ENCODE measurements around the gene PAIP2.
"Not testable (repeated sequence)": the region's sequence is repeated elsewhere in the genome, so short reads cannot be mapped to it uniquely, and the experiment has no call there.

Gene PAIP2

GRCh38 chr5:139315056-139315615 is 26.5 kb upstream of the PAIP2 start:
- DNase-seq, result no peak

GRCh38 chr5:139335811-139336210 is 5.8 kb upstream of the PAIP2 start:
- DNase-seq, result no peak

GRCh38 chr5:139340051-139340450 is 1.6 kb upstream of the PAIP2 start:
- DNase-seq, result no peak

GRCh38 chr5:139341187-139341688 is 416 bp upstream of the PAIP2 start:
- no peak for DNase-seq

- no peak for DNase-seq
Observed at GRCh38 chr5:139342423-139342723, 719 bp downstream of the PAIP2 start.

GRCh38 chr5:139343476-139343875 is 1.8 kb downstream of the PAIP2 start:
- DNase-seq, result no peak

- DNase-seq, result no peak
Observed at GRCh38 chr5:139344177-139344576, 2.5 kb downstream of the PAIP2 start.

- DNase-seq, result not testable (repeated sequence)
Observed at GRCh38 chr5:139345442-139345841, 3.8 kb downstream of the PAIP2 start.

- not testable (repeated sequence) for DNase-seq
Observed at GRCh38 chr5:139347863-139348262, 6.2 kb downstream of the PAIP2 start.

GRCh38 chr5:139354186-139354585 is 12.5 kb downstream of the PAIP2 start:
- DNase-seq, result no peak

- DNase-seq, result not testable (repeated sequence)
Observed at GRCh38 chr5:139355900-139356299, 14.2 kb downstream of the PAIP2 start.

- no peak for DNase-seq
Observed at GRCh38 chr5:139358064-139358463, 16.4 kb downstream of the PAIP2 start.

- no peak for DNase-seq
Observed at GRCh38 chr5:139360384-139360783, 18.7 kb downstream of the PAIP2 start.

GRCh38 chr5:139361835-139362429 is 20.3 kb downstream of the PAIP2 start:
- DNase-seq, result no peak

GRCh38 chr5:139363937-139364336 is 22.3 kb downstream of the PAIP2 start:
- no peak for DNase-seq

GRCh38 chr5:139364466-139364865 is 22.8 kb downstream of the PAIP2 start:
- DNase-seq, result no peak

GRCh38 chr5:139368613-139369012 is 27.0 kb downstream of the PAIP2 start:
- no peak for DNase-seq

GRCh38 chr5:139369181-139369580 is 27.5 kb downstream of the PAIP2 start:
- no peak for DNase-seq

- no peak for DNase-seq
Observed at GRCh38 chr5:139371482-139372435, 30.1 kb downstream of the PAIP2 start.

- no peak for DNase-seq
Observed at GRCh38 chr5:139374909-139375308, 33.3 kb downstream of the PAIP2 start.

- DNase-seq, result no peak
Observed at GRCh38 chr5:139376364-139376763, 34.7 kb downstream of the PAIP2 start.

- no peak for DNase-seq
Observed at GRCh38 chr5:139377226-139377625, 35.6 kb downstream of the PAIP2 start.

GRCh38 chr5:139378101-139378825 is 36.6 kb downstream of the PAIP2 start:
- no peak for DNase-seq
